PC-9 (cell line): Measurements from ENCODE around the gene ATP5PB. TPM values are rescaled to one million over a fixed set of nuclear protein-coding genes. Genes with fewer than 3 reads are reported as not detected.

ENCODE experiments used
- BruUV-seq: library from RNA; stranded (reverse); fragments of 400-500 nt; replicated peaks from 2 replicates; lab custom pipeline; 2021; lab: Mats Ljungman, UMichigan
- CTCF ChIA-PET: fragments of 300-600 bp; sonication (Branson Sonifier 250); formaldehyde crosslinking; loops from one replicate; lab custom pipeline; 2022; ENCODE audit warnings: antibody characterized with exemption; lab: Charles Lee
- POLR2A ChIA-PET: fragments of 300-600 bp; sonication (Branson Sonifier 250); formaldehyde crosslinking; loops from one replicate; lab custom pipeline; 2022; ENCODE audit warnings: antibody characterized with exemption; ENCODE audit not compliant: unreplicated experiment; lab: Charles Lee
- DNase-seq, 2 experiments: peaks; one replicate each; pipeline versions ENCODE4 v3.0.0 to v3.0.0-alpha.2; 2015 to 2022; ENCODE audit warnings: mixed read lengths in 1 of 2
- H2AFZ ChIP-seq: fragments of 200-600 bp; sonication (generic); 2 replicates; pipeline ENCODE4 v1.8.1; 2017; ENCODE audit warnings: antibody characterized with exemption
- H3F3A ChIP-seq: fragments of 200-600 bp; sonication (generic); 2 replicates; pipeline ENCODE4 v1.8.1; 2017; ENCODE audit warnings: antibody characterized with exemption, mild to moderate bottlenecking, low read depth; ENCODE audit not compliant: insufficient read depth
- H3K27ac ChIP-seq: fragments of 200-600 bp; sonication (generic); 2 replicates; pipeline ENCODE4 v1.6.1; 2016; ENCODE audit warnings: mixed run types
- H3K27me3 ChIP-seq: fragments of 200-600 bp; sonication (generic); 2 replicates; pipeline ENCODE4 v1.6.1; 2016; ENCODE audit warnings: low read depth, mixed run types; ENCODE audit not compliant: insufficient read depth
- H3K36me3 ChIP-seq: fragments of 200-600 bp; sonication (generic); 2 replicates; pipeline ENCODE4 v1.6.1; 2016; ENCODE audit warnings: low read depth, mixed run types
- H3K4me1 ChIP-seq: fragments of 200-600 bp; sonication (generic); replicated peaks from 2 replicates; pipeline ENCODE4 v1.6.1; 2016; ENCODE audit warnings: mixed run types; ENCODE audit not compliant: insufficient read depth
- H3K4me2 ChIP-seq: fragments of 200-600 bp; sonication (generic); 2 replicates; pipeline ENCODE4 v1.6.1; 2017; ENCODE audit warnings: mixed run types
- H3K4me3 ChIP-seq: fragments of 200-600 bp; sonication (generic); 2 replicates; pipeline ENCODE4 v1.6.1; 2016; ENCODE audit warnings: mixed run types
- H3K79me2 ChIP-seq: fragments of 200-600 bp; sonication (generic); 2 replicates; pipeline ENCODE4 v1.6.1; 2017; ENCODE audit warnings: low read depth, mixed run types
- H3K9me2 ChIP-seq: fragments of 200-600 bp; sonication (generic); 2 replicates; pipeline ENCODE4 v1.8.1; 2017; ENCODE audit warnings: mild to moderate bottlenecking; ENCODE audit not compliant: insufficient read depth
- H3K9me3 ChIP-seq: fragments of 200-600 bp; sonication (generic); 2 replicates; pipeline ENCODE4 v1.8.1; 2016; ENCODE audit warnings: low read depth; ENCODE audit not compliant: insufficient read depth
- H4K20me1 ChIP-seq: fragments of 200-600 bp; sonication (generic); 2 replicates; pipeline ENCODE4 v1.8.1; 2017; ENCODE audit not compliant: insufficient read depth
- EZH2 ChIP-seq: fragments of 200-600 bp; sonication (generic); IDR thresholded peaks from 2 replicates; pipeline ENCODE4 v1.8.0; 2017; ENCODE audit warnings: antibody characterized with exemption, low read depth
- intact Hi-C: fragments of 100-400 bp; cut with micrococcal nuclease; formaldehyde crosslinking; loops from one replicate; pipeline ENCODE4 v1.10.0; 2022; ENCODE audit not compliant: unreplicated experiment
- total RNA-seq: library from RNA; stranded (reverse); gene quantifications from 2 replicates; pipeline ENCODE4 v1.2.3, GENCODE V29; 2021
- TF ChIP-seq, protein P1 (sequence below): fragments of 200-600 bp; sonication (generic); conservative IDR thresholded peaks from 2 replicates; pipeline ENCODE4 v1.6.1; 2017; ENCODE audit warnings: mixed run types, antibody characterized with exemption, mild to moderate bottlenecking, moderate library complexity

ATP5PB gene
- total RNA-seq, 1 experiment from 2014 or later, result 212 TPM

- no TSS peak for BruUV-seq
- Histone ChIP-seq H3K9me3 (no peaks in the 10 kb centered on the region), H3K4me3 (peak overlapping the region; percentile 85), H3F3A (no peaks in the 10 kb centered on the region), H3K36me3 (peaks cover 62% of the 10 kb centered on the region), H3K4me1 (peaks cover 23% of the 10 kb centered on the region), H2AFZ (no peak overlapping the region), H3K27me3 (no peaks in the 10 kb centered on the region), H4K20me1 (peaks cover 6% of the 10 kb centered on the region; the same call in 1 of the 2 replicates), H3K27ac (no peak overlapping the region), H3K79me2 (peaks cover 72% of the 10 kb centered on the region), H3K9me2 (no peaks in the 10 kb centered on the region), H3K4me2 (peak overlapping the region; percentile 95)
- intact Hi-C loops, result loop anchor here (10.0 kb wide), 1 partner anchor 302 kb away; the partner anchor contains the start of genes CEPT1 and DRAM2
- POLR2A ChIA-PET, result no interaction called here
- TF ChIP-seq, protein P1, sequence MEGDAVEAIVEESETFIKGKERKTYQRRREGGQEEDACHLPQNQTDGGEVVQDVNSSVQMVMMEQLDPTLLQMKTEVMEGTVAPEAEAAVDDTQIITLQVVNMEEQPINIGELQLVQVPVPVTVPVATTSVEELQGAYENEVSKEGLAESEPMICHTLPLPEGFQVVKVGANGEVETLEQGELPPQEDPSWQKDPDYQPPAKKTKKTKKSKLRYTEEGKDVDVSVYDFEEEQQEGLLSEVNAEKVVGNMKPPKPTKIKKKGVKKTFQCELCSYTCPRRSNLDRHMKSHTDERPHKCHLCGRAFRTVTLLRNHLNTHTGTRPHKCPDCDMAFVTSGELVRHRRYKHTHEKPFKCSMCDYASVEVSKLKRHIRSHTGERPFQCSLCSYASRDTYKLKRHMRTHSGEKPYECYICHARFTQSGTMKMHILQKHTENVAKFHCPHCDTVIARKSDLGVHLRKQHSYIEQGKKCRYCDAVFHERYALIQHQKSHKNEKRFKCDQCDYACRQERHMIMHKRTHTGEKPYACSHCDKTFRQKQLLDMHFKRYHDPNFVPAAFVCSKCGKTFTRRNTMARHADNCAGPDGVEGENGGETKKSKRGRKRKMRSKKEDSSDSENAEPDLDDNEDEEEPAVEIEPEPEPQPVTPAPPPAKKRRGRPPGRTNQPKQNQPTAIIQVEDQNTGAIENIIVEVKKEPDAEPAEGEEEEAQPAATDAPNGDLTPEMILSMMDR, result no peak
- TF ChIP-seq EZH2, result no peak
- no peak for DNase-seq
- CTCF ChIA-PET, result interaction anchor here (0.7 to 1.9 kb wide), 2 partner anchors 61 to 225 kb away, joined by 3 to 5 read pairs; no protein-coding TSS in a partner anchor
Measured at GRCh38 chr1:111446967-111447892, 2.0 kb upstream of the ATP5PB start.

DNA sequence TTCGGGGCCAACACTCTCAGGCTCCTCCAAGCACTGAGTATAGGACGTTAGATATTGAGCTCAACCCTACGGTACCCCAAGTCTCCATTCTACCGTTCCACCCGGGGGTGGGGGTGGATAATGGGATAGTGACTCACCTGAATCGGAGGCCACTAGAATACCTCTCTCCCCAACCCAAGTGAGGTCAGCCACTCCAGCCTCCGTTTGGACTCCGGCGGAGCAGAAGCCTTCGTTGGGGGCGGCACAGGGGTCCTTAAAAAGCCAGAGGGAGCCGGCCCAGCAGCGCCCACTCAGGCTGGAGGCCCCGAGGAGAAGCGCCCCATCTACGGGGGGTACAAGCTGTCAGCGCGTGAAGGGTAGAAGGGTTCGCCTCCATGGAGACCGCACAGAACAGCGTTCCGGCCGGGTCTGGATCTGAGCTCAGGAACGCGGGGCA lies 764 bp upstream of the ATP5PB start:
- CTCF ChIA-PET, result interaction anchor here (0.5 to 1.9 kb wide), 3 partner anchors 60 to 323 kb away, joined by 3 to 5 read pairs (median 5); no protein-coding TSS in a partner anchor
- H2AFZ ChIP-seq, result peak overlapping the region; percentile 87
- TSS peak; percentile 30 for BruUV-seq
- no peaks in the 10 kb centered on the region for H3K9me2 ChIP-seq
- intact Hi-C loops, result loop anchor here (10.0 kb wide), 1 partner anchor 304 kb away; the partner anchor contains the start of genes CEPT1 and DRAM2
- H3K79me2 ChIP-seq, result peaks cover 85% of the 10 kb centered on the region
- peak overlapping the region; percentile 28; the same call in 1 of the 2 replicates for H3K27ac ChIP-seq
- peaks cover 53% of the 10 kb centered on the region for H3K36me3 ChIP-seq
- H3K4me3 ChIP-seq, result peak overlapping the region; percentile 85
- no peaks in the 10 kb centered on the region for H3K9me3 ChIP-seq
- no peaks in the 10 kb centered on the region for H3F3A ChIP-seq
- H3K27me3 ChIP-seq, result no peaks in the 10 kb centered on the region
- DNase-seq, result peak; percentile 18 to 52
- H4K20me1 ChIP-seq, result peaks cover 5% of the 10 kb centered on the region; the same call in 1 of the 2 replicates
- peaks cover 23% of the 10 kb centered on the region for H3K4me1 ChIP-seq
- POLR2A ChIA-PET, result interaction anchor here (0.5 to 1.0 kb wide), 2 partner anchors 21 to 309 kb away, joined by 7 to 13 read pairs; no protein-coding TSS in a partner anchor
- no peak for TF ChIP-seq EZH2
- TF ChIP-seq, protein P1, result no peak
- H3K4me2 ChIP-seq, result peak overlapping the region; percentile 95

GRCh38 chr1:111449703-111450017 lies 396 bp downstream of the ATP5PB start:
- H3K79me2 ChIP-seq, result peaks cover 93% of the 10 kb centered on the region
- H2AFZ ChIP-seq, result peak overlapping the region; percentile 94
- peaks cover 52% of the 10 kb centered on the region for H3K36me3 ChIP-seq
- H3K4me2 ChIP-seq, result peak overlapping the region; percentile 79
- peaks cover 5% of the 10 kb centered on the region; the same call in 1 of the 2 replicates for H4K20me1 ChIP-seq
- intact Hi-C loops, result loop anchor here (1.0 to 10.0 kb wide), 2 partner anchors 305 to 306 kb away; partner anchors contain the start of genes CEPT1, DDX20 and DRAM2
- CTCF ChIA-PET, result interaction anchor here (0.5 to 1.9 kb wide), 2 partner anchors 58 to 87 kb away, joined by 3 to 5 read pairs; no protein-coding TSS in a partner anchor
- H3K4me1 ChIP-seq, result peaks cover 23% of the 10 kb centered on the region
- no peaks in the 10 kb centered on the region for H3K27me3 ChIP-seq
- no TSS peak for BruUV-seq
- POLR2A ChIA-PET, result interaction anchor here (0.6 kb wide), 1 partner anchor 241 kb away, joined by 10 read pairs; no protein-coding TSS in a partner anchor
- peak overlapping the region; percentile 85 for H3K4me3 ChIP-seq
- no peaks in the 10 kb centered on the region for H3K9me3 ChIP-seq
- no peaks in the 10 kb centered on the region for H3F3A ChIP-seq
- TF ChIP-seq EZH2, result no peak
- TF ChIP-seq, protein P1, result no peak
- H3K27ac ChIP-seq, result peak overlapping the region; percentile 69
- no peak for DNase-seq
- H3K9me2 ChIP-seq, result no peaks in the 10 kb centered on the region
